CD8-positive, alpha-beta memory T cell (primary cell): Measurements from ENCODE around the gene DMBX1. TPM values are rescaled to one million over a fixed set of nuclear protein-coding genes. Genes with fewer than 3 reads are reported as not detected.

ENCODE experiments used
- CTCF ChIA-PET: fragments of 350-600 bp; sonication (Branson Sonifier 250); formaldehyde crosslinking; loops from one replicate; lab custom pipeline; 2021; ENCODE audit warnings: antibody characterized with exemption; lab: Charles Lee
- POLR2A ChIA-PET: fragments of 350-600 bp; sonication (Branson Sonifier 250); formaldehyde crosslinking; loops from one replicate; lab custom pipeline; 2021; ENCODE audit warnings: antibody characterized with exemption; lab: Charles Lee
- DNase-seq, 5 donors: peaks; one replicate each; pipeline versions ENCODE4 v3.0.0 to v3.0.0-alpha.2; 2020 to 2022; ENCODE audit warnings: mixed read lengths in 1 of 5
- H3K27ac ChIP-seq: one replicate; pipeline ENCODE4 v1.7.0; 2013; ENCODE audit warnings: low read depth, mild to moderate bottlenecking, low read length, moderate library complexity
- H3K27me3 ChIP-seq: 2 replicates; pipeline ENCODE4 v1.7.0; 2013; ENCODE audit warnings: low read length, mild to moderate bottlenecking; ENCODE audit not compliant: insufficient read depth, poor library complexity, severe bottlenecking
- H3K36me3 ChIP-seq: 2 replicates; pipeline ENCODE4 v1.7.0; 2013; ENCODE audit warnings: mild to moderate bottlenecking, low read length, moderate library complexity; ENCODE audit not compliant: insufficient read depth
- H3K4me1 ChIP-seq: 2 replicates; pipeline ENCODE4 v1.7.0; 2013; ENCODE audit warnings: mild to moderate bottlenecking, low read length, moderate library complexity; ENCODE audit not compliant: insufficient read depth
- H3K4me3 ChIP-seq: 2 replicates; pipeline ENCODE4 v1.7.0; 2013; ENCODE audit warnings: mild to moderate bottlenecking, low read length
- H3K9me3 ChIP-seq: 2 replicates; pipeline ENCODE4 v1.7.0; 2013; ENCODE audit warnings: mild to moderate bottlenecking, low read length
- H3K27ac Mint-ChIP-seq, 8 donors: one replicate each; pipeline ENCODE4 v1.8.0; 2020 to 2021; ENCODE audit warnings: mixed read lengths in 8 of 8, mild to moderate bottlenecking in 6 of 8, inconsistent platforms in 3 of 8, moderate library complexity in 3 of 8
- H3K27me3 Mint-ChIP-seq, 2 donors: one replicate each; pipeline ENCODE4 v1.8.0; 2020 to 2021; ENCODE audit warnings: mixed read lengths in 2 of 2, mild to moderate bottlenecking in 1 of 2, moderate library complexity in 1 of 2
- H3K36me3 Mint-ChIP-seq, 3 donors: one replicate each; pipeline ENCODE4 v1.8.0; 2020 to 2021; ENCODE audit warnings: mixed read lengths in 3 of 3, inconsistent platforms in 1 of 3, mild to moderate bottlenecking in 1 of 3
- H3K4me1 Mint-ChIP-seq, 3 donors: one replicate each; pipeline ENCODE4 v1.8.0; 2020 to 2021; ENCODE audit warnings: mixed read lengths in 3 of 3, inconsistent platforms in 1 of 3, mild to moderate bottlenecking in 1 of 3
- H3K4me3 Mint-ChIP-seq, 7 donors: one replicate each; pipeline ENCODE4 v1.8.0; 2020 to 2021; ENCODE audit warnings: mixed read lengths in 7 of 7, mild to moderate bottlenecking in 6 of 7, moderate library complexity in 4 of 7, inconsistent platforms in 2 of 7
- H3K9me3 Mint-ChIP-seq, 5 donors: one replicate each; pipeline ENCODE4 v1.8.0; 2020 to 2022; ENCODE audit warnings: mixed read lengths in 5 of 5, mild to moderate bottlenecking in 3 of 5, moderate library complexity in 2 of 5, inconsistent platforms in 1 of 5
- polyA plus RNA-seq: library from polyadenylated mRNA; unstranded; fragments of 300-500 nt; fragmentation: Illumina TruSeq; gene quantifications from one replicate; pipeline ENCODE4 v1.2.3, GENCODE V29; 2021
- total RNA-seq, 2 experiments: library from RNA; stranded (reverse); gene quantifications; one replicate each; pipeline ENCODE4 v1.2.3, GENCODE V29; 2021

The DMBX1 gene
- total and polyA plus RNA-seq, 3 experiments from 2014 or later: not detected

DNA sequence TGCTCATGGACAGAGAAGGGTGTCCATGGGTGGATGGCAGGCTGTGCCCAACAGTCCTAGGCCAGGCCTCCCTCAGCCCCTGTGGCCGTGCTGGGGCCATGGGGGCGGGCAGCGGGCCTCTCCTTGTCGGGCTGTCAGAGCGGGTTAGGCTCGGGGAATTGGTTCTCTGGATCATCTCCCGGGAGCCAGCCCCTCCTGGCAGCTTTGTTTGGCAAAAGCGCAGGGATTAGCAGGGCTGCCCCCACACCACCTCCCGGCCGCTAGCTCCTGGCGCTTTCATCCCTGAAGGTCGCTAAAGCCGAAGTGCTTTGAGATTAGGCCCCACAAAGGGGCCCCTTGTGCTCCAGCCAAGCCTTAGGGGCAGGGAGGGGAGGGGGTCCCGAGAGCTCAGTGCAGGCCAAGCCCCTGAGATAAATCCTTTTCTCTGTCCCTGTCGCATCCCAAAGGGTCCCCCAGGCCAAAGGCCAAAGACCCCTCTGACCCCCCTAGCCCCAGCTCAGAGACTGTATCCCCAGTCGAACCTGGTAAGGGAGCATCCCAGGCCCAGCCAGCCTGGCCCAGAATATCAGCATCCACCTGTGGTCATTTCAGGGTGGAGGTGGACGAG is 9.8 kb upstream of the DMBX1 start:
- peaks cover 6% of the 10 kb centered on the region for H3K27me3 ChIP-seq
- POLR2A ChIA-PET: no interaction called here
- H3K27me3 Mint-ChIP-seq: peaks cover 20 to 49% of the 10 kb centered on the region in 2 donors

DNA sequence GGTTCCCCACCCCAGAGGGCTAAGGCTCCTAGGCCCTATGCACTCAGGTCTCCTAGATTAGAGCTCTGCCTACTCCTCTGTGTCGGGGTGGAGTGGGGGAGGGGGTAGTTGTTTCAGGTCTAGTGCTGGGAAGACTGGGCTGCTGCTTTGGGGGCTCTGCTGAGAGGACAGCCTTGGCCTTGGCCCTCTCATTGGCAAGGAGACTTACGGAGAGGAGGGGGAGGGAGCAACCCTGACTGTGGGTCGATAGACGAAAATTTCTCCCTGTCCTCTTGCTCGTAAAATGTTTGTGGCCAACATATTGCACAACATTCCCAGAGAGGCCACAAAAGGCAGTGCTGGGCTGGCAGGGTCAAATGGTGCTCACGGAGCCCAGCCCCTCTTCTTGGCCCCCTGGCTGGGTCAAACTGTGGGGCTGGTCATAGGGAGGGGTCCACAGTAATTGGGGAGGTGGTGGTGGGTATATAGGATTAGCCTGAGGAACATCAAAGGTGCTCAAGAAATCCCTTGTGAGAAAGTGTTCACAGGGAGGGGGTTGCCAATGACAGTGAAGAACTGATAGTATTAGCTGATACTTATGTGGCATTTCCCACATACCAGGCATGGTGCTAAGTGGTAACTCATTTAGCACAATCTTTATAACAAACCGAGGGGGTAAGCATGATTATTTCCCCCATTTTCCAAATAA is 8.5 kb upstream of the DMBX1 start:
- ChIA-PET POLR2A (no interaction called here), CTCF (no interaction called here)
- Histone ChIP-seq H3K27ac (no peak overlapping the region), H3K4me3 (no peak overlapping the region), H3K9me3 (no peaks in the 10 kb centered on the region), H3K4me1 (no peaks in the 10 kb centered on the region), H3K36me3 (no peaks in the 10 kb centered on the region), H3K27me3 (peaks cover 12% of the 10 kb centered on the region)
- no peaks in the 10 kb centered on the region for H3K9me3 Mint-ChIP-seq
- DNase-seq: no peak
- H3K4me3 Mint-ChIP-seq: no peak overlapping the region
- peaks cover 23 to 52% of the 10 kb centered on the region in 2 donors for H3K27me3 Mint-ChIP-seq
- peaks cover 0 to 2% (median 0%) of the 10 kb centered on the region in 3 donors for H3K4me1 Mint-ChIP-seq
- no peaks in the 10 kb centered on the region for H3K36me3 Mint-ChIP-seq
- no peak overlapping the region for H3K27ac Mint-ChIP-seq

More for the DNA sequence above, 9.8 kb upstream of the DMBX1 start:
- H3K4me1 ChIP-seq: no peaks in the 10 kb centered on the region
- H3K27ac ChIP-seq: no peak overlapping the region
- Mint-ChIP-seq H3K4me3 (no peak overlapping the region), H3K36me3 (no peaks in the 10 kb centered on the region), H3K4me1 (peaks cover 0 to 2% (median 0%) of the 10 kb centered on the region in 3 donors), H3K27ac (no peak overlapping the region), H3K9me3 (no peaks in the 10 kb centered on the region)
- H3K4me3 ChIP-seq: no peak overlapping the region
- no peaks in the 10 kb centered on the region for H3K36me3 ChIP-seq
- no peaks in the 10 kb centered on the region for H3K9me3 ChIP-seq
- CTCF ChIA-PET: no interaction called here
- DNase-seq: no peak

DNA sequence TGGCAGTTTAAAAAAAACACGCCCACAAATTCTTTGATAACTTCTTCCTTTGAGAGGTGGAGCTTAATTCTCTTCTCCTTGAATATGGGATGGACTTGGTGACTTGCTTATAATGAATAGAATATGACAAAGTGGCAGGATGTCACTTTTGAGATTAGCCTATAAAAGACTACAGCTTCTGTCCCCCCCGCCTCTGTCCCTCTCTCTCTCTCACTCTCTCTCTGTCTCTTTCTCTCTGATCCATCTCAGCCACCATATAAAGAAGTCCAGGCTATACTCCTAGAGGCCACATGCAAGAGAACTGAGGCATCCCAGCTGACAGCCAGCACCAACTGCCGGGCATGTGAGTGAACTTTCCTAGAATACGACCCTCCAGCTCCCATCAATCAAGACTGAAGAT is 7.7 kb upstream of the DMBX1 start:
- H3K4me3 ChIP-seq: no peak overlapping the region
- no peaks in the 10 kb centered on the region for H3K36me3 Mint-ChIP-seq
- H3K27me3 Mint-ChIP-seq: peaks cover 30 to 60% of the 10 kb centered on the region in 2 donors
- H3K4me3 Mint-ChIP-seq: no peak overlapping the region
- peaks cover 20% of the 10 kb centered on the region for H3K27me3 ChIP-seq
- CTCF ChIA-PET: interaction anchor here (1.0 kb wide), 1 partner anchor 35 kb away, joined by 3 read pairs; no protein-coding TSS in a partner anchor
- H3K27ac ChIP-seq: no peak overlapping the region
- H3K4me1 ChIP-seq: no peaks in the 10 kb centered on the region
- H3K9me3 ChIP-seq: no peaks in the 10 kb centered on the region
- H3K36me3 ChIP-seq: no peaks in the 10 kb centered on the region
- no peak overlapping the region for H3K27ac Mint-ChIP-seq
- POLR2A ChIA-PET: no interaction called here
- peaks cover 0 to 4% (median 4%) of the 10 kb centered on the region in 3 donors for H3K4me1 Mint-ChIP-seq
- H3K9me3 Mint-ChIP-seq: no peaks in the 10 kb centered on the region
- no peak for DNase-seq

DNA sequence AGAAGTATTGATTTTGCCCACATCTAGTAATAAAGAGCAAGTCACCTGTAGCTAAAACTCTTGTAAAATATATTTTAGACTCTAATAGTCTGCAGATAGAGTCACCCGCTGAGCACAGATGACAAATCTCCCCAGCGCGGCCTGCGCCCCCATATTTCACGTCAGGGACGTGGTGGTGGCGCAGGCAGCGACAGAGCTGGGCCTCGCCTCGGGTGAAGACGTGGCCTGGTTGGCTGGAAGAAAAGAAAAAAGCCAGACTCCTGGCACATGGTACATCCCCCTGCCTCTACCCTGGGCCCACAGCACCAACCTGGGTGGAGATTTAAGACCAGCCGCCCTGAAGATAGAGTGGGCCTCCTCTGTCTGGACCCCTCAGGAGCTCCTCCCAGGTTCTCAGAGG is 6.0 kb upstream of the DMBX1 start:
- Histone ChIP-seq H3K27me3 (peaks cover 28% of the 10 kb centered on the region), H3K4me3 (no peak overlapping the region), H3K27ac (no peak overlapping the region), H3K4me1 (no peaks in the 10 kb centered on the region), H3K36me3 (no peaks in the 10 kb centered on the region), H3K9me3 (no peaks in the 10 kb centered on the region)
- H3K9me3 Mint-ChIP-seq: no peaks in the 10 kb centered on the region
- no peak for DNase-seq
- no peaks in the 10 kb centered on the region for H3K36me3 Mint-ChIP-seq
- POLR2A ChIA-PET: no interaction called here
- peaks cover 42 to 68% of the 10 kb centered on the region in 2 donors for H3K27me3 Mint-ChIP-seq
- H3K4me1 Mint-ChIP-seq: peaks cover 1 to 7% (median 2%) of the 10 kb centered on the region in 3 donors
- CTCF ChIA-PET: interaction anchor here (2.0 kb wide), 1 partner anchor 64 kb away, joined by 5 read pairs; no protein-coding TSS in a partner anchor
- H3K4me3 Mint-ChIP-seq: no peak overlapping the region
- no peak overlapping the region for H3K27ac Mint-ChIP-seq

DNA sequence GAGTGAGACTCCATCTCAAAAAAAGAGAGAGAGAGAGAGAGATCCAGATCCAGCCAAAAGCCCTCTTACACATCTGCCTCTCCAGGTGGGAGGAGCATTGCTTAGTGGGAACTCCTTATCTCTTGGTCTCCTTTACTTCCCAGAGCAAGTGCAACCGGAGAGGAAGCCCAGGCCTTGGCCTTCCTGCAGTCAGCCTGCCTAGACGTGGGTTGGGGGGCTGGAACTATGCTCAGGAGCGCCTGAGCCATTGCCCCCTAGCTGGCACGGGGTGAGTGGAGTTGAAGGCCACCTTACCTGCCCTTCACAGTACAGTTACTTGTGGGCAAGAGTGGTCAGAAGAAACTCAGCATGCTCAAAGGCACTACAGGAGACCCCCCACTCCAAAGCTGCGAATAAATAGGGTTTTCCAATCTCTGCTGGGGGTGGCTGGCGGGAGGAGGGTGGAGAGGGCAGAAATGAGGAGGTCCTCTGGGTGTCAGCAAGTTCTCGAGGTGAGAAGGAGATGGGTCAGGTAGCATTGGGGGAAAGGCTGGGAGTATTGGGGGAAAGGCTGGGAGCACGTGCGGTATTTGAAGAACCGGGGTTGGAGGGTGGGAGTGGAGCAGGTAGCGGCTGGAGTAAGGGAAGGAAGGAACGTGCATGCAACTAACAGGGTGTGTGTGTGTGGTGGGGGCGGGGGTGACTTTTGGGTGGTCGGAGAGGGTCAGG is 4.7 kb upstream of the DMBX1 start:
- ChIA-PET CTCF (interaction anchor here (2.0 kb wide), 1 partner anchor 63 kb away, joined by 5 read pairs; no protein-coding TSS in a partner anchor), POLR2A (no interaction called here)
- H3K27me3 Mint-ChIP-seq: peaks cover 50 to 72% of the 10 kb centered on the region in 2 donors
- no peak overlapping the region for H3K27ac Mint-ChIP-seq
- no peaks in the 10 kb centered on the region for H3K36me3 Mint-ChIP-seq
- no peaks in the 10 kb centered on the region for H3K4me1 ChIP-seq
- DNase-seq: no peak
- peaks cover 0 to under 1% (median 0%) of the 10 kb centered on the region in 5 donors for H3K9me3 Mint-ChIP-seq
- no peaks in the 10 kb centered on the region for H3K9me3 ChIP-seq
- no peak overlapping the region for H3K4me3 ChIP-seq
- H3K27ac ChIP-seq: peak overlapping the region; percentile 51
- no peak overlapping the region for H3K4me3 Mint-ChIP-seq
- peaks cover 9 to 20% (median 12%) of the 10 kb centered on the region in 3 donors for H3K4me1 Mint-ChIP-seq
- H3K27me3 ChIP-seq: peaks cover 28% of the 10 kb centered on the region
- no peaks in the 10 kb centered on the region for H3K36me3 ChIP-seq

DNA sequence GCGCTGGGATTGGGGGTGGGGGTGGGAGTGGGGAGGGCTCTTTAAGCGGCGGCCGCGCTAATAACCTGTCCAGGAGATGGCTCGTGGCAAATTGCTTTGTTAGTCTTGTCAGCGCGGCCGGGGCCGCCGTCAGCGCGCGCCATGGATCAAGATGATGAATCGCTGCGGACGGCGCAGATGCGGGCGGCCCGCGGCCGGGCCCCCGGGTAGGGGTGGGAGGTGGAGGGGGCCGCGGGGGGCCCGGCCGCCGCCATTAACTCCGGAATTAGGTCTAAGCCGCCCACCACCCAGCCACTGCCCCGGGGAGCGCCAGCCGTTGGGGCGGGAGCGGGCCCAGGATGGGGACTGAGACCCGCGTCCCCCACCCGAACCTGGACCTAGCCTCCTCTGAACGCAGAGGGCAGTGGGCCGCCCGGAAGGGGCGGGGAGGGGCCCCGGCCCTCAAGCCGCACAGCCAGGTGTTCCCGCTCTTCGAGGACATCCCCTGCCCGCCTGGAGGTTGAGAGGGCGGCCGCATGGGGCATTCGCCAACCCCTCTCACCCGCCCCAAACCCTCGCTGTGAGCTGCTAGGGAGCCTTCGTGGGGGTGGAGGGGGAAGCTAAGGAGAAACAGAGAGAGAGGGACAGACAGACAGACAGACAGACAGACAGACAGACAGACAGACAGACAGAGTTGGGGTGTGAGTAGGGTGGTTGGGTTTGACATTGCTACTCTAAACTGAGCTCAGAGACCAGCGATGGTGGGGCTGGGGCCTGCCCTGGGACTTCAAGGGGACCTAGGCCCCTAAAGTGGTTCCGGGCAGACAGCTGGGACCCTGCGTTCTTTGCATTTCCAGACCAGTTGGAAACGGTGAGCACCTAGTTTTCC is 3.8 kb upstream of the DMBX1 start:
- H3K4me3 ChIP-seq: no peak overlapping the region
- H3K27me3 ChIP-seq: peaks cover 28% of the 10 kb centered on the region
- DNase-seq: no peak
- POLR2A ChIA-PET: no interaction called here
- H3K36me3 ChIP-seq: no peaks in the 10 kb centered on the region
- no peaks in the 10 kb centered on the region for H3K4me1 ChIP-seq
- Mint-ChIP-seq H3K9me3 (peaks cover 0 to 2% (median 0%) of the 10 kb centered on the region in 5 donors), H3K4me1 (peaks cover 11 to 23% (median 15%) of the 10 kb centered on the region in 3 donors), H3K36me3 (no peaks in the 10 kb centered on the region), H3K27me3 (peaks cover 52 to 75% of the 10 kb centered on the region in 2 donors), H3K27ac (no peak overlapping the region), H3K4me3 (no peak overlapping the region)
- no peak overlapping the region for H3K27ac ChIP-seq
- CTCF ChIA-PET: interaction anchor here (1.5 kb wide), 1 partner anchor 8 kb away, joined by 5 read pairs; no protein-coding TSS in a partner anchor
- no peaks in the 10 kb centered on the region for H3K9me3 ChIP-seq

DNA sequence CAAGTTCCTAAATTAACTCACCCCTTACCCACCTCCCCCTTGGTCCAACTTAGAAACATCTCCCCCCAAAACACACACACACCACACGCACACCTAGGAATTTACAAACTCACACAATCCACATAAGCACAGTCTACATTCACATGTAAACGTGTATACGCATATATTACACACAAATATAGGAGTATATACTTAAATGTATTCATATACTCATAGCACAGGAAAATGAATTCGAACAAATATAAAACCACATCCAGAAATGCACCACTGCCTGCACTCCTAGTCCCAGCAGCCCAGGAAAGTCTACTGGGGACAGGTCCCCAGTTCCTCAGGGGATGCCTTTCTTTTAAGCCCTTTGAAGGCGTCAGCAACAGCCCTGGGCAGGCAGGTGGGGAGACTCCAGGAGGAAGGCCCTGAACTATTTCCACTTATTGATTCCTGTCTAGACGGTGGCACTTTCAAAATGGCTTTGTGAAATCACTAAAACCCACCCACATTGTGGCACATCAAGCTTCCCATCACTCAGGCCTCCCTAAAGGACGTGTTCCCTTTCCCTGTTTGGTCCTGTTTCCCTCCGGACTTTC is 3.1 kb upstream of the DMBX1 start:
- Mint-ChIP-seq H3K27ac (peak overlapping the region in 1 of 8 donors; percentile 34), H3K36me3 (no peaks in the 10 kb centered on the region), H3K4me1 (peaks cover 11 to 24% (median 15%) of the 10 kb centered on the region in 3 donors), H3K9me3 (peaks cover 0 to 2% (median 0%) of the 10 kb centered on the region in 5 donors), H3K27me3 (peaks cover 54 to 77% of the 10 kb centered on the region in 2 donors), H3K4me3 (no peak overlapping the region)
- Histone ChIP-seq H3K27ac (no peak overlapping the region), H3K9me3 (no peaks in the 10 kb centered on the region), H3K36me3 (no peaks in the 10 kb centered on the region), H3K4me3 (no peak overlapping the region), H3K4me1 (no peaks in the 10 kb centered on the region), H3K27me3 (peaks cover 30% of the 10 kb centered on the region)
- ChIA-PET CTCF (interaction anchor here (1.5 kb wide), 1 partner anchor 9 kb away, joined by 5 read pairs; no protein-coding TSS in a partner anchor), POLR2A (no interaction called here)
- no peak for DNase-seq
